HepG2 (cell line): ENCODE results near the gene TRPM6. TPM values are rescaled to one million over a fixed set of nuclear protein-coding genes. Genes with fewer than 3 reads are reported as not detected.

Experiments
- ATAC-seq: fragments of 200-7000 bp; cut with Tn5 transposase; 3 replicates; pipeline ENCODE4 v1.9.1; 2020; ENCODE audit warnings: mild to moderate bottlenecking, moderate library complexity
- BruUV-seq: library from RNA; stranded (reverse); fragments of 400-500 nt; replicated peaks from 2 replicates; lab custom pipeline; 2021; lab: Mats Ljungman, UMichigan
- CTCF ChIA-PET: fragments of 300-600 bp; formaldehyde crosslinking; extraction: SDS; loops from one replicate; lab custom pipeline; 2021; ENCODE audit warnings: low total read pairs, inconsistent platforms, low intra/inter-chr PET ratio; lab: Yijun Ruan, JAX
- POLR2A ChIA-PET: fragments of 350-600 bp; sonication (Branson Sonifier 250); formaldehyde crosslinking; loops from one replicate; lab custom pipeline; 2020; ENCODE audit warnings: antibody characterized with exemption, inconsistent platforms; lab: Yijun Ruan, JAX
- DNase-seq: peaks from one replicate; pipeline ENCODE4 v3.0.0-alpha.2; 2015; ENCODE audit warnings: low spot score
- FAIRE-seq: peaks from 3 replicates; lab custom pipeline; 2011; peaks lifted over from hg19 to GRCh38; lab: Jason Lieb, UNC
- H2AFZ ChIP-seq: one replicate; pipeline ENCODE4 v1.6.1; 2011; ENCODE audit warnings: low read length, inconsistent platforms
- H3K27ac ChIP-seq: fragments of 300-600 bp; 3 replicates; pipeline ENCODE4 v1.8.0; 2011; ENCODE audit warnings: mixed run types, mild to moderate bottlenecking, mixed read lengths, low read length, inconsistent platforms; ENCODE audit not compliant: insufficient read depth; ENCODE audit errors: extremely low read length
- H3K27me3 ChIP-seq, 2 experiments: fragments of 200-600 bp in 1 of 2; 2 replicates in 1 of 2; 3 replicates in 1 of 2; pipeline versions ENCODE4 v1.6.0 to v1.8.0; 2011; ENCODE audit warnings: low read length in 2 of 2, mild to moderate bottlenecking in 2 of 2, moderate library complexity in 2 of 2, inconsistent platforms in 1 of 2; ENCODE audit not compliant: insufficient read depth in 2 of 2, control insufficient read depth in 1 of 2
- H3K36me3 ChIP-seq, 2 experiments: fragments of 200-600 bp in 1 of 2; replicated peaks in 1 of 2; 2 replicates in 1 of 2; 3 replicates in 1 of 2; pipeline versions ENCODE4 v1.5.1 to v1.8.0; 2011; ENCODE audit warnings: low read length in 2 of 2, inconsistent platforms in 1 of 2; ENCODE audit not compliant: insufficient read depth in 2 of 2, control insufficient read depth in 1 of 2
- H3K4me1 ChIP-seq: 2 replicates; pipeline ENCODE4 v1.5.1; 2012; ENCODE audit warnings: low read length, inconsistent platforms; ENCODE audit not compliant: insufficient read depth
- H3K4me2 ChIP-seq: 2 replicates; pipeline ENCODE4 v1.6.0; 2011; ENCODE audit warnings: low read depth, low read length, inconsistent platforms
- H3K4me3 ChIP-seq, 3 experiments: fragments of 200-600 bp in 1 of 3; sonication (generic), shearing (Covaris generic) in 1 of 3; replicated peaks in 1 of 3; 2 replicates each; pipeline ENCODE4 v1.5.1; 2011 to 2016; ENCODE audit warnings: low read length in 3 of 3, inconsistent platforms in 2 of 3, low read depth in 2 of 3, mild to moderate bottlenecking in 2 of 3, control low read depth in 1 of 3, mixed read lengths in 1 of 3; ENCODE audit not compliant: insufficient read depth in 1 of 3
- H3K79me2 ChIP-seq: one replicate; pipeline ENCODE4 v1.6.1; 2011; ENCODE audit warnings: low read length, inconsistent platforms; ENCODE audit not compliant: insufficient read depth
- H3K9ac ChIP-seq: 2 replicates; pipeline ENCODE4 v1.6.0; 2011; ENCODE audit warnings: mild to moderate bottlenecking, low read depth, low read length, inconsistent platforms; ENCODE audit not compliant: insufficient read depth
- H3K9me3 ChIP-seq: 2 replicates; pipeline ENCODE4 v1.5.1; 2012; ENCODE audit warnings: mild to moderate bottlenecking, low read length
- H4K20me1 ChIP-seq: 2 replicates; pipeline ENCODE4 v1.6.0; 2011; ENCODE audit warnings: inconsistent platforms, mild to moderate bottlenecking, low read length, moderate library complexity; ENCODE audit not compliant: insufficient read depth
- CREB3 ChIP-seq: sonication (generic); formaldehyde crosslinking; IDR thresholded peaks from 2 replicates; pipeline ENCODE4 v1.5.0; 2020; ENCODE audit warnings: missing genetic modification reagents
- CREBL2 ChIP-seq: sonication (generic); formaldehyde crosslinking; IDR thresholded peaks from 2 replicates; pipeline ENCODE4 v1.8.1; 2023; ENCODE audit warnings: missing genetic modification reagents, mild to moderate bottlenecking, borderline replicate concordance
- HNF1B ChIP-seq: sonication (generic); formaldehyde crosslinking; IDR thresholded peaks from 2 replicates; pipeline ENCODE4 v1.5.1; 2020; ENCODE audit warnings: mild to moderate bottlenecking, moderate library complexity, missing genetic modification reagents
- PHF21A ChIP-seq: sonication (generic); formaldehyde crosslinking; IDR thresholded peaks from 2 replicates; pipeline ENCODE4 v1.5.0; 2020; ENCODE audit warnings: mild to moderate bottlenecking, missing genetic modification reagents
- REST ChIP-seq, 2 experiments: IDR thresholded peaks; 2 replicates each; pipeline ENCODE4 v1.6.1; 2011 to 2012; ENCODE audit warnings: low read length in 2 of 2, borderline replicate concordance in 1 of 2, low read depth in 1 of 2, mild to moderate bottlenecking in 1 of 2, moderate library complexity in 1 of 2
- STAT6 ChIP-seq: sonication (generic); formaldehyde crosslinking; IDR thresholded peaks from 2 replicates; pipeline ENCODE4 v1.4.0; 2020; ENCODE audit warnings: missing genetic modification reagents, mild to moderate bottlenecking, borderline replicate concordance
- ZNF180 ChIP-seq: sonication (generic); formaldehyde crosslinking; IDR thresholded peaks from 2 replicates; pipeline ENCODE4 v1.4.0; 2020; ENCODE audit warnings: low read depth, missing genetic modification reagents, borderline replicate concordance
- ZNF432 ChIP-seq: sonication (generic); formaldehyde crosslinking; IDR thresholded peaks from 2 replicates; pipeline ENCODE4 v1.5.0; 2020; ENCODE audit warnings: missing genetic modification reagents, mild to moderate bottlenecking, borderline replicate concordance
- ZNF614 ChIP-seq: IDR thresholded peaks from 2 replicates; pipeline ENCODE4 v1.6.1; 2018; ENCODE audit warnings: missing biosample characterization, missing genetic modification reagents, inconsistent platforms, borderline replicate concordance
- WGBS: methylation state at CpG from one replicate; pipeline ENCODE4 v1.1.6; 2017; ENCODE audit warnings: low lambda C conversion rate; 5-methylcytosine and 5-hydroxymethylcytosine counted together
- in situ Hi-C: cut with HindIII; loops from 2 replicates; pipeline ENCODE4 v1.10.0; 2017; ENCODE audit warnings: low pct_unique_long_range_greater_than_20kb; ENCODE audit not compliant: extremely low pct_ligation_motif_present
- intact Hi-C: fragments of 100-400 bp; cut with micrococcal nuclease; formaldehyde crosslinking; loops from one replicate; pipeline ENCODE4 v1.10.0; 2022; ENCODE audit not compliant: unreplicated experiment
- polyA plus RNA-seq, 8 experiments: library from polyadenylated mRNA; depleted of rRNA in 3 of 8; stranded (reverse) in 7 of 8; unstranded in 1 of 8; fragments of >200 nt; fragmentation: Illumina TruSeq in 4 of 8; extraction: Trizol in 4 of 8; gene quantifications; 2 replicates each; pipeline versions ENCODE4 v1.2.1 to v1.2.3, GENCODE V29; 2011 to 2016; ENCODE audit warnings: low read depth in 4 of 8, missing spikeins in 1 of 8, mixed read lengths in 1 of 8; ENCODE audit not compliant: insufficient read depth in 1 of 8
- total RNA-seq, 5 experiments: library from RNA; depleted of rRNA; stranded (reverse); fragments of >200 nt; fragmentation: Illumina TruSeq; extraction: Trizol; gene quantifications; 2 replicates each; pipeline ENCODE4 v1.2.3, GENCODE V29; 2016; ENCODE audit warnings: low read depth in 1 of 5

Gene TRPM6
- total and polyA plus RNA-seq, 2 of the 13 experiments (the other 11 are each of a cell fraction or from before 2014, with no cell fraction given), result 0.01 to 0.09 TPM

- ChIA-PET CTCF (no interaction called here), POLR2A (no interaction called here)
- no peak overlapping the region for H3K27ac ChIP-seq
- no peaks in the 10 kb centered on the region for H3K9me3 ChIP-seq
- DNase-seq (no peak), ATAC-seq (no peak), FAIRE-seq (no peak)
- H3K4me2 ChIP-seq, result no peak overlapping the region
- H4K20me1 ChIP-seq, result no peaks in the 10 kb centered on the region
- in situ Hi-C loops, result no loop called here
- H3K9ac ChIP-seq, result no peak overlapping the region
- no peaks in the 10 kb centered on the region for H3K27me3 ChIP-seq
- no peak overlapping the region for H2AFZ ChIP-seq
- intact Hi-C loops, result no loop called here
- no peaks in the 10 kb centered on the region for H3K36me3 ChIP-seq
- no peak overlapping the region for H3K4me3 ChIP-seq
- TF ChIP-seq ZNF614, result no peak
- no peak for TF ChIP-seq REST (IDR thresholded peaks at IDR 0.05; ENCODE audit: borderline replicate concordance in 1 of 2, low read depth in 1 of 2, low read length in 2 of 2)
- no peak for TF ChIP-seq ZNF432
- TF ChIP-seq CREB3 (CRISPR knock-in tag), result no peak
- no peak for TF ChIP-seq PHF21A (CRISPR knock-in tag)
- no peak for TF ChIP-seq ZNF180 (CRISPR knock-in tag)
- TF ChIP-seq CREBL2, result no peak
- no peak for TF ChIP-seq HNF1B (CRISPR knock-in tag)
- no peak for TF ChIP-seq STAT6 (CRISPR knock-in tag)
- BruUV-seq, result no TSS peak
- no peaks in the 10 kb centered on the region for H3K79me2 ChIP-seq
- 56% methylated on average over 3 of the region's 3 CpGs for WGBS
- H3K4me1 ChIP-seq, result no peaks in the 10 kb centered on the region
Measured at GRCh38 chr9:74865177-74865576, 22.5 kb downstream of the TRPM6 start.
